NB4 (cell line): Measurements from ENCODE around the gene ITFG2.

Experiments used
- POLR2A ChIP-seq: IDR thresholded peaks from 2 replicates; pipeline ENCODE4 v1.6.1; 2011; ENCODE audit warnings: mild to moderate bottlenecking; ENCODE audit not compliant: insufficient read length; ENCODE audit errors: extremely low read depth
- TF ChIP-seq, protein P1 (sequence below): IDR thresholded peaks from one replicate; pipeline ENCODE4 v1.5.1; 2012; ENCODE audit warnings: low read depth, low read length
- TF ChIP-seq, protein P2 (sequence below): IDR thresholded peaks from 2 replicates; pipeline ENCODE4 v1.6.1; 2011; ENCODE audit warnings: low read depth, low read length

DNA sequence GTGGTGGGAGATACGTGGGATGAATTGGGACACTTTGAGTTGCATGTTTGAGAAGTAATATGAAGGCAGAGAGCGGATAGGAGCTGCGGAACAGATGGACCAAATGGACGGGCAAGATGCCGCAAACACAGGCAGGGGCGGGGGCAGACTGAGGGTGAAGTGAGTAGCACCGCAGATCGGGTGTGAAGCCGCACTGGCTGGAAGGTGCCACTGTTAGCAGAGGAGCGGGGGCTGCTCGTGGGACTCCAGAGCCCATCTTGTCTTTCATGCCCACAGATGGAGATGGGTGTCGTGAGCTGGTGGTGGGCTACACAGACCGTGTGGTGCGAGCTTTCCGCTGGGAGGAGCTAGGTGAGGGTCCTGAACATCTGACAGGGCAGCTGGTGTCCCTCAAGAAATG is 7.3 kb downstream of the ITFG2 start:
- TF ChIP-seq, protein P1, sequence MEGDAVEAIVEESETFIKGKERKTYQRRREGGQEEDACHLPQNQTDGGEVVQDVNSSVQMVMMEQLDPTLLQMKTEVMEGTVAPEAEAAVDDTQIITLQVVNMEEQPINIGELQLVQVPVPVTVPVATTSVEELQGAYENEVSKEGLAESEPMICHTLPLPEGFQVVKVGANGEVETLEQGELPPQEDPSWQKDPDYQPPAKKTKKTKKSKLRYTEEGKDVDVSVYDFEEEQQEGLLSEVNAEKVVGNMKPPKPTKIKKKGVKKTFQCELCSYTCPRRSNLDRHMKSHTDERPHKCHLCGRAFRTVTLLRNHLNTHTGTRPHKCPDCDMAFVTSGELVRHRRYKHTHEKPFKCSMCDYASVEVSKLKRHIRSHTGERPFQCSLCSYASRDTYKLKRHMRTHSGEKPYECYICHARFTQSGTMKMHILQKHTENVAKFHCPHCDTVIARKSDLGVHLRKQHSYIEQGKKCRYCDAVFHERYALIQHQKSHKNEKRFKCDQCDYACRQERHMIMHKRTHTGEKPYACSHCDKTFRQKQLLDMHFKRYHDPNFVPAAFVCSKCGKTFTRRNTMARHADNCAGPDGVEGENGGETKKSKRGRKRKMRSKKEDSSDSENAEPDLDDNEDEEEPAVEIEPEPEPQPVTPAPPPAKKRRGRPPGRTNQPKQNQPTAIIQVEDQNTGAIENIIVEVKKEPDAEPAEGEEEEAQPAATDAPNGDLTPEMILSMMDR: no peak
- TF ChIP-seq POLR2A: no peak
- TF ChIP-seq, protein P2, sequence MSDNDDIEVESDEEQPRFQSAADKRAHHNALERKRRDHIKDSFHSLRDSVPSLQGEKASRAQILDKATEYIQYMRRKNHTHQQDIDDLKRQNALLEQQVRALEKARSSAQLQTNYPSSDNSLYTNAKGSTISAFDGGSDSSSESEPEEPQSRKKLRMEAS: no peak
